GM18951 (cell line): ENCODE data around the gene FAM47E.

ENCODE experiments used
- POLR2A ChIP-seq: IDR thresholded peaks from 4 replicates; pipeline ENCODE4 v1.6.1; 2011; ENCODE audit warnings: mild to moderate bottlenecking; ENCODE audit not compliant: insufficient read length, insufficient read depth; ENCODE audit errors: extremely low read depth
- in situ Hi-C: fragments of 300-500 bp; cut with MboI; formaldehyde crosslinking; loops from one replicate; pipeline ENCODE4 v1.12.0; 2022; ENCODE audit warnings: low sequenced_read_pairs, mixed read lengths, inconsistent platforms; ENCODE audit not compliant: unreplicated experiment

Gene FAM47E

GRCh38 chr4:76326515-76326914 lies 75.0 kb downstream of the FAM47E start:
- in situ Hi-C loops: no loop called here
- no peak for TF ChIP-seq POLR2A
